A673 (cell line): ENCODE results near the gene TEX26. TPM values are rescaled to one million over a fixed set of nuclear protein-coding genes. Genes with fewer than 3 reads are reported as not detected.

Experiments used
- BruUV-seq: library from RNA; stranded (reverse); fragments of 400-500 nt; replicated peaks from 2 replicates; lab custom pipeline; 2021; lab: Mats Ljungman, UMichigan
- CTCF ChIA-PET: fragments of 300-600 bp; sonication (Branson Sonifier 250); formaldehyde crosslinking; loops from one replicate; lab custom pipeline; 2022; ENCODE audit warnings: antibody characterized with exemption; lab: Charles Lee
- POLR2A ChIA-PET: fragments of 300-600 bp; sonication (Branson Sonifier 250); formaldehyde crosslinking; loops from one replicate; lab custom pipeline; 2022; ENCODE audit warnings: antibody characterized with exemption; ENCODE audit not compliant: low non-redundant PET; lab: Charles Lee
- DNase-seq: peaks from one replicate; pipeline ENCODE4 v3.0.0-alpha.2; 2015; ENCODE audit warnings: low spot score
- H3K27ac ChIP-seq: fragments of 200-600 bp; sonication (generic); 2 replicates; pipeline ENCODE4 v1.5.1; 2016; ENCODE audit warnings: mixed run types, low read depth, mild to moderate bottlenecking, mixed read lengths, antibody characterized with exemption, low read length; ENCODE audit not compliant: poor library complexity, severe bottlenecking
- H3K27me3 ChIP-seq: fragments of 200-600 bp; sonication (generic); replicated peaks from 2 replicates; pipeline ENCODE4 v1.6.1; 2017; ENCODE audit warnings: mixed run types, low read depth, mild to moderate bottlenecking, mixed read lengths, antibody characterized with exemption, low read length; ENCODE audit not compliant: insufficient read depth, poor library complexity
- H3K36me3 ChIP-seq: fragments of 200-600 bp; sonication (generic); 2 replicates; pipeline ENCODE4 v1.6.1; 2016; ENCODE audit warnings: mixed run types, mild to moderate bottlenecking, mixed read lengths, antibody characterized with exemption, low read length; ENCODE audit not compliant: insufficient read depth, poor library complexity, severe bottlenecking
- H3K4me1 ChIP-seq: fragments of 200-600 bp; sonication (generic); 2 replicates; pipeline ENCODE4 v1.6.1; 2017; ENCODE audit warnings: mixed run types, mild to moderate bottlenecking, mixed read lengths, antibody characterized with exemption, low read length; ENCODE audit not compliant: insufficient read depth, poor library complexity, severe bottlenecking
- H3K4me3 ChIP-seq: fragments of 200-600 bp; sonication (generic); 2 replicates; pipeline ENCODE4 v1.5.1; 2016; ENCODE audit warnings: low read depth, mixed run types, mild to moderate bottlenecking, mixed read lengths, low read length; ENCODE audit not compliant: poor library complexity, severe bottlenecking
- H3K9me3 ChIP-seq: fragments of 200-600 bp; sonication (generic); 2 replicates; pipeline ENCODE4 v1.6.1; 2016; ENCODE audit warnings: mixed run types, low read depth, mild to moderate bottlenecking, mixed read lengths, antibody characterized with exemption, low read length; ENCODE audit not compliant: poor library complexity, severe bottlenecking
- CTCF ChIP-seq: fragments of 300-800, 200-600 bp; sonication (generic); conservative IDR thresholded peaks from 2 replicates; pipeline ENCODE4 v1.5.1; 2017; ENCODE audit warnings: low read depth, mild to moderate bottlenecking, antibody characterized with exemption, low read length, moderate library complexity, mixed read lengths
- EZH2 ChIP-seq: fragments of 200-600 bp; sonication (generic); IDR thresholded peaks from 2 replicates; pipeline ENCODE4 v1.6.1; 2017; ENCODE audit warnings: borderline replicate concordance, low read depth, mild to moderate bottlenecking, mixed read lengths, antibody characterized with exemption, low read length; ENCODE audit not compliant: poor library complexity, severe bottlenecking
- intact Hi-C: fragments of 100-400 bp; cut with micrococcal nuclease; formaldehyde crosslinking; loops from one replicate; pipeline ENCODE4 v1.10.0; 2022; ENCODE audit not compliant: unreplicated experiment
- total RNA-seq: library from RNA; stranded (reverse); gene quantifications from 2 replicates; pipeline ENCODE4 v1.2.3, GENCODE V29; 2021

TEX26 gene
- total RNA-seq, 1 experiment from 2014 or later: not detected

GRCh38 chr13:30900952-30901749, 31.3 kb upstream of the TEX26 start:
- POLR2A ChIA-PET: no interaction called here
- H3K9me3 ChIP-seq: no peaks in the 10 kb centered on the region
- DNase-seq: no peak
- intact Hi-C loops: no loop called here
- no peaks in the 10 kb centered on the region for H3K36me3 ChIP-seq
- H3K4me3 ChIP-seq: no peak overlapping the region
- no peaks in the 10 kb centered on the region for H3K27me3 ChIP-seq
- H3K27ac ChIP-seq: no peak overlapping the region
- TF ChIP-seq EZH2 (no peak), CTCF (no peak)
- H3K4me1 ChIP-seq: no peaks in the 10 kb centered on the region
- BruUV-seq: no TSS peak
- CTCF ChIA-PET: no interaction called here

- POLR2A ChIA-PET: no interaction called here
- no TSS peak for BruUV-seq
- no peak overlapping the region for H3K4me3 ChIP-seq
- DNase-seq: no peak
- CTCF ChIA-PET: no interaction called here
- intact Hi-C loops: no loop called here
- peaks cover 16% of the 10 kb centered on the region for H3K4me1 ChIP-seq
- no peaks in the 10 kb centered on the region for H3K27me3 ChIP-seq
- no peak for TF ChIP-seq CTCF
- no peak for TF ChIP-seq EZH2
- H3K27ac ChIP-seq: no peak overlapping the region
- no peaks in the 10 kb centered on the region for H3K9me3 ChIP-seq
- no peaks in the 10 kb centered on the region for H3K36me3 ChIP-seq
Observed at GRCh38 chr13:30904043-30904442, 28.4 kb upstream of the TEX26 start.

GRCh38 chr13:30905932-30906383, 26.5 kb upstream of the TEX26 start, which contains the start of gene MEDAG:
Gene MEDAG, plus strand, starts transcription at chr13:30906271. Its CDS starts 245 bp downstream, at chr13:30906516.
- peak within 1 kb of the TSS; percentile 56 for H3K27ac ChIP-seq
- TF ChIP-seq EZH2: no peak
- TF ChIP-seq CTCF: no peak
- POLR2A ChIA-PET: no interaction called here
- H3K4me3 ChIP-seq: no peak within 1 kb of the TSS
- CTCF ChIA-PET: no interaction called here
- peaks cover 20% of the 10 kb centered on the region for H3K4me1 ChIP-seq
- no peaks in the 10 kb centered on the region for H3K36me3 ChIP-seq
- H3K27me3 ChIP-seq: no peaks in the 10 kb centered on the region
- no TSS peak for BruUV-seq
- DNase-seq: no peak
- no peaks in the 10 kb centered on the region for H3K9me3 ChIP-seq
- intact Hi-C loops: no loop called here
